GM19372 (cell line): ENCODE measurements around the gene ABHD12B.
A peak's percentile ranks its signal among the peaks of the same experiment; 100 is the strongest.

Experiments
- ATAC-seq: cut with Tn5 transposase; IDR thresholded peaks from one replicate; pipeline ENCODE4 v1.9.1; 2021; ENCODE audit warnings: mild to moderate bottlenecking, low read depth, moderate library complexity; ENCODE audit not compliant: unreplicated experiment

The ABHD12B gene, protein sequence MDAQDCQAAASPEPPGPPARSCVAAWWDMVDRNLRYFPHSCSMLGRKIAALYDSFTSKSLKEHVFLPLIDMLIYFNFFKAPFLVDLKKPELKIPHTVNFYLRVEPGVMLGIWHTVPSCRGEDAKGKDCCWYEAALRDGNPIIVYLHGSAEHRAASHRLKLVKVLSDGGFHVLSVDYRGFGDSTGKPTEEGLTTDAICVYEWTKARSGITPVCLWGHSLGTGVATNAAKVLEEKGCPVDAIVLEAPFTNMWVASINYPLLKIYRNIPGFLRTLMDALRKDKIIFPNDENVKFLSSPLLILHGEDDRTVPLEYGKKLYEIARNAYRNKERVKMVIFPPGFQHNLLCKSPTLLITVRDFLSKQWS

DNA sequence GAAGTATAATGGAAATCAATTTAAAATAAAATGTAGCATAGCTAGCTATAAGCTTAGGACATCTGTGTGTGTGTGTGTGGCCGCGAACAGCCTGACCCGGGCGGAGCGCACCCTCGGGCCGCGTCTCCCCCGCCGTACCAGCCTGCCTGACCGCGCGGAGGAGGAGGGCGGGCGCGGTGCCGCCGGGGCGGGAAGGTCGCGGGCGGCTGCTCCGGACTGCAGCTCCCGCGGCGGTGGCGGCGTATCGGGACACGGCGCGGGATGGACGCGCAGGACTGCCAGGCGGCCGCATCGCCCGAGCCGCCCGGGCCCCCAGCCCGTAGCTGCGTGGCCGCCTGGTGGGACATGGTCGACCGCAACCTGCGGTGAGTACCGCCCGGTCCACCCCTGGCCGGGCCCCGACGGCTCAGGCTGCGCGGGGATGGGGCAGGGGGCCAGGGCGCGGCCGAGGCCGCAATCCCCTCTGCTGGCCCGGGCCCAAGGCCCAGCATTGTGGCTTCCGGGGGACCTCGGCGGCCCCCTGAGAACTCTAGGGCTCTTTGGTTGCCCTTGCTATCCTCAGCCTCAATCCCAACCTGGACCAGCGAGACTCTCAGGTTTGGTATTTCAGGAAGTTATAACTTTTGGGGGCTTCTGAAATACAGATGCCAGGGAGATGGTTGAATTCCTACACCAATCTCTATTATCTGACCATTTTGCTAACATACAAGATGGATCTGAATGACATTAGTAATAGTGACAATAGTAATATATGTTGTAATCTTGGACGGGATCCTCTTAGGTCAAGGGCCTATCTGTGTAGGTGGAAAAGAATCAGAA, at the start of gene ABHD12B:
TSS of gene ABHD12B (plus strand) at position 140 of the 819 bp plus-strand sequence. CDS start at position 262, 122 bp downstream.
- no peak for ATAC-seq

DNA sequence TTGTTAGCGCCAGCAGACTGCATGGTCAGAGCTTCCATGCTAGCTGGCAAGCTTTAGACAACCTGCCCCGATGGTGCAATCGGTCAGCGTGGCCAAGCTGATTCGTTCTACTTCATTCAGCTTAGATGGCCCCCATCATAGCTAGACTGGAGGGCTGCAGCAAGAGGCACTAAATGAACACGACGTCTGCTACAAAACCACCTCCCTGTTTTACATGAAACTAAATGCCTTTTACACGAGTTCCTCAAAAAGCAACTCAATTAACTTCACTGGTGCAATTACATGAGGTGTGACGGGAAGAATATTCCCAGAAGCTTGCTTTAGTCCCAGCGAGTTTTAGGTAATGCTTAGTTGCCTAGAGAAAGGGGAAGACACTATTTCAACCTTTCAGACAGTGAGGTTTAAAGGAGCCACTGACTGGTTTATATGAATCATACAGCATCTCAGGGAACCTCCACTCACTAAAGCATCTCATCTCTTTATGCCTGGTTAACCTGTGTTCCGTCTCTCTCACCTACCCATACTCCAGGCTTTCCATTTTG, 49.3 kb upstream of the ABHD12B start:
- ATAC-seq: no peak

GRCh38 chr14:50823051-50823761, 48.6 kb upstream of the ABHD12B start:
- ATAC-seq: peak; percentile 26

DNA sequence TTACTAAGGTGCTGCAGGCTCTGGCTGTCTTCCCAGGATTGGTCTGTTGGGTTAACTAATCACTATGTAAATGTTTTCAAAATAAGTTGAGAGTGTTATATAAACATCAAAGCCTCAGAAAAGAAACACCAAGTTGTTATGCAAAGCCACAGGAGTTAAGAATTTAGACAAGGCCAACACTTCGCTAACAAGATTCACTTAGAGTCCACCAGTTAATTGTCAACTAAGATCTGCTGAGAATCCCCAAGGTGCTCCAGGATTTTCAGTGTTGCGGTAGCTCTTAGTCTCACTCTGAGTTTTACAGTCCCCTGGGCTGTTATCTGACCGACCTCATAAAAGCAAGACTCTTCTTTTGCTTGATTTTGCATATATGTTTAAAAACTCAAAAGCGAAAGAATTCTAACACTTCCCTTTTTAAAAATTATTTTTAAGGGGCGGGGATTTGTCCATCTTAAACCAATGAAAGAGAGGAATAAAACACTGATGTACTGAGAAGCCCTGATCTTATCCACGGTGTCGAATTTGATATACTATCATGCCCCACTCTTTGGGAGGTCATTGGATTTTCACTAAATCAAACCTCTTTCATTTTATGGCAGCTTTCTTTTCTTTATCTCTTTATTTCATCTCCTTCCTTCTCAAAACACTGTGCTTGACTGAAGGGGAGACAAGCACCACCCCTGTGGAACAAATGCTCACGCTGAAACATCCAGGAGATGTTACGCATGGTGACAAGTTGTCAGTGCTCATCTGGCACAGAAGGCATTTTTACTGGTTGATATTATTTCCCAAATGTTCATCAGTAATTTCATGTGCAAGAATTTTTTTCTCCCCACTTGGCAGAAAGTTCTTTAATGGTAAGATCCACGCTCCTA, 47.9 kb upstream of the ABHD12B start:
- peak; percentile 44 for ATAC-seq

DNA sequence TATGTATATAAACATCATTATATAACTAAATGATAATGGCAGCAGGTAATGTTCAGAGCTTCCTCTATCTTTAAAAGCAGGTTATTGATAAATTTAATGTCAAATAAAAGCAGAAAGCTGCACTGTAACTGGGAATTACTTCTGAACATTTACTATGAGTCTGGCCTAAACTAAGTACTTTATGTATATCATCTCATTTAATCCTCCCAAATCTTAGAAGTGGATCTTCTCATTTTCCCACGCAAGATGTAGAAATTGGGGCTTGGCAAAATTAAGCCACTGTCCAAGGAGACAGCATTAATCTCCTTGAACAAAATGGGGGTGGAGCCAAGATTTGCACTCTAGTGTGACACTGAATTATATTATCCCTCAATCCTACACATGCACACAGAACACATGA, 46.5 kb upstream of the ABHD12B start:
- ATAC-seq: no peak

DNA sequence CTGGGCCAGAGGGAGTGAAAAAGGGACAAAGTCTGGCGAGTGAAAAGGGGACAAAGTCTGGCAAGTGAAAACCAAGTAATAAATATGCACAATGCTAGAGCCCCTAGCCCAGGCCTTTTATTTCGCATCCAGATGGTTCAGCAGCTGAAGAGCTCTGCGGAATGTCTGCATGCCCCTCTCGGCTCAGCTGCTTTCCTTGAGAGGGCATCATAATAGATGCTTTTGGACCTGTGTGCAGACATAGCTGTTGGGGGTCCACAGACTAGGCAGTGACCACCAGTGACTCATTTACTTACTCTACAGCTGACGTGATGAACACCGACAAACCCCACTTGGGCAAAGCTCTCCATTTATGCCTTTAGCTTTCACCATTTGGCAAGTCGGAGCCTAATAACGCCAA, 45.2 kb upstream of the ABHD12B start:
- no peak for ATAC-seq

- ATAC-seq: no peak
These were observed 42.9 kb upstream of the ABHD12B start for GRCh38 chr14:50828721-50829488.

DNA sequence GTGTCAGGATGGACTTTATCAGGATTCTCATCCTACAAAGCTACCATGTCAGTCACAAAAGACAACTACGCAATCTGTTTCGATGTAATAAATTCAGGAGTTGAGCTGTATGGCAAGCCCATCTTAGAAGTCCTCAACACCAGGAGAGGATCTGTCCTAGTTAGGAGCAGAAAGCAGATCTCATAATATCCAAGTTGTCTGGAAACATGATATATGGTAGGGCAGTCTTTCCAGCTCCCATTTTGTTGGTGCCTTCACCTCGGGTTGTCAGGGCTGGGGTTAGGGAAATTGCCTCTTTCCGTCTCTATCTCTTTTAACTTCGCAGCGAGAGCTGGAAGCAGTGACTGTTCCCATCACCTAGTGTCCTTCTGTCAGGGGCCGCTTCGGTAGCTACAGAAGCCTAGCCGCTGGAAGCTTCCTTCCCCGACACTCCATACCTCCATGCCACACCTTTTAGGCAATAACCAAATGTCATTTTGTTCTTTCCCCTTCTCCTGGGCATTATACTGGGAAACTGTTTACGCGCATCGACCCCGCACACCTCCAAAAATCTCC, 42.3 kb upstream of the ABHD12B start:
- no peak for ATAC-seq

GRCh38 chr14:50830044-50830931, 41.6 kb upstream of the ABHD12B start:
- peak; percentile 43 for ATAC-seq

- peak; percentile 77 for ATAC-seq
These were observed 40.7 kb upstream of the ABHD12B start, which contains the start of gene NIN for GRCh38 chr14:50830932-50831725. Gene NIN, minus strand, starts transcription at chr14:50831162. Its CDS starts 9,106 bp downstream, at chr14:50822056.

GRCh38 chr14:50831726-50832168, 40.1 kb upstream of the ABHD12B start:
- no peak for ATAC-seq

GRCh38 chr14:50832935-50833630, 38.8 kb upstream of the ABHD12B start:
- ATAC-seq: no peak

DNA sequence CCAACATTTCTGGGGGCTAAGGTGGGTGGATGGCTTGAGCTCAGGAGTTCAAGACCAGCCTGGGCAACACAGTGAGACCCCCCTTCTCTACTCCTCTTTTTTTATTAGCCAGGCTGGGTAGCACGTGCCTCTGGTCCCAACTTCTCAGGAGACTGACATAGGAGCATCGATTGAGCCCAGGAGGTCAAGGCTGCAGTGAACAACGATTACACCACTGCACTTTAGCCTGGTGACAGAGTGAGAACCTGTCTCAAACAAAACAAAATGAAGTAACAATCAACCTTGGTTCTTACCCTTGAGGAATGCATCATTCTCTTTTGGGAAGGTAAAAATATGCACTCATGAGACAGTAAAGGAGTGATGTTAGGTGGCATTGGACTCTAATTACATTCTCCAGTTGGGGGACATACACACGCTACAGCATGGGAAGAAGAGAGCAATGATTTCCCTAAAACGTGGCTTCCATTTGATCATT, 37.0 kb upstream of the ABHD12B start:
- ATAC-seq: no peak

DNA sequence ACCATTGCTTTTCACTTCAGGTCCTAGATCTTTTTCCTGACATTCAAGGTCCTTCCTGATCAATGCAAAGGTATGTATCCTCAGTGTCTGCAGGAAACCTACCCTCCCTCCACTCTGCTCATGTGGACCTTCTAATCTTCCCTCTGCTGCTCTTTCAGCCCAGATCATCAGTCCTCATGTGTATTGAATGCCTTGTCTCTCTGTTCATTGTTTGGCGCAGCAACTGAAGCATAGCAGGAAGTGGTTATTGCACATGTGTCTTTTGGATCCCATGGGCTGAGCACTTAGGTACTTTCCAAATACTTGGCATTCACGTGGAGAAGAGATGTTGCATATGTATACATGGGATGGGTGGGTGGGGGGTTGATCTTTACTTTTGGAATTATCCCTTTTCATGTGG, 36.6 kb upstream of the ABHD12B start:
- ATAC-seq: no peak

DNA sequence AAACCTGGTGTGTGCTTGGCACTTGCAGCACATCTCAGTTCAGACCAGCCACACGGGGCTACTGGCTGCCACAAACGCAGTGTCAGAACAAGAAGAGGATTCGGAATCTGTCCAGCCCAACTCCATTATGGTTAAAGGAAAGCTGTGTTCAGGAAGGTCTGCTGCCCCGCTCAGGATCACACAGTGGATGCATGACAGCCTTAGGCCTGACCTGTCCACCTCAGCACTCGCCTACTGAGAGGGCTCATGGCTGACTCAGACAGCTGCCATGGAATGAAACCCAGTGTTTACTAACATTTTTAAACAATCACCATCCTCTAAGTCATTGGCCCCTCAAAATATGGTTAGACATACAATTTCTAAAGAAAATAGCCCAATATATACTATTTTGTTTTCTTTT, 35.3 kb upstream of the ABHD12B start:
- ATAC-seq: no peak

GRCh38 chr14:50837271-50837670, 34.6 kb upstream of the ABHD12B start:
- ATAC-seq: no peak
